ENCODE data around the gene DRC7. TPM values are rescaled to one million over a fixed set of nuclear protein-coding genes. Genes with fewer than 3 reads are reported as not detected.

DRC7 gene
- total RNA-seq, 1 experiment from 2014 or later, result not detected

DNA sequence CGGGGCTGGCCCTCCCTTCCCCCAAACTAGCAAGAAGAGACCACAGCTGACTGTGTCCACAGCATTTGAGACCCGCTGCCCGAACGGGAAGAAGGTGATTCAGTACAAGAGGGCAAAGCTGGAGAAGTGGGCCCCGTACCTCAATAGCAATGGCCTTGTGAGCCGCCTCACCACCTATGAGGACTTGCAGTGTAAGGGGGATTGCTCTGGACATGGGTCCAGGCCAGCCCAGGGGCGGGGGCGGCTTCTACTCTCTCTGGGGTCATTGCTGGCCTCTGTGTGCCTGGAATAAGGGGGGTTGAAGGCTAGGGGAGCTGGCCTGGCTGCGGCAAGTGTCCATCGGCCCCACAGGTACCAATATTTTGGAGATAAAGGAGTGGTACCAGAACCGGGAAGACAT is 28.0 kb downstream of the DRC7 start:
- POLR2A ChIA-PET, result no interaction called here
- H3K4me3 Mint-ChIP-seq, result no peak overlapping the region
- TF ChIP-seq HMGA2 (CRISPR knock-in tag; IDR thresholded peaks at IDR 0.05) (no peak), ETV6 (CRISPR knock-in tag; IDR thresholded peaks at IDR 0.05) (no peak), CREB1 (CRISPR knock-in tag; IDR thresholded peaks at IDR 0.05) (no peak), ZNF281 (CRISPR knock-in tag; IDR thresholded peaks at IDR 0.05) (no peak), TEAD1 (CRISPR knock-in tag; IDR thresholded peaks at IDR 0.05) (no peak), FOXK1 (CRISPR knock-in tag; IDR thresholded peaks at IDR 0.05) (no peak), TCF7 (CRISPR knock-in tag; IDR thresholded peaks at IDR 0.05; ENCODE audit: low read depth) (no peak), NR2C2 (CRISPR knock-in tag; IDR thresholded peaks at IDR 0.05) (no peak)
- TF ChIP-seq, protein P1, sequence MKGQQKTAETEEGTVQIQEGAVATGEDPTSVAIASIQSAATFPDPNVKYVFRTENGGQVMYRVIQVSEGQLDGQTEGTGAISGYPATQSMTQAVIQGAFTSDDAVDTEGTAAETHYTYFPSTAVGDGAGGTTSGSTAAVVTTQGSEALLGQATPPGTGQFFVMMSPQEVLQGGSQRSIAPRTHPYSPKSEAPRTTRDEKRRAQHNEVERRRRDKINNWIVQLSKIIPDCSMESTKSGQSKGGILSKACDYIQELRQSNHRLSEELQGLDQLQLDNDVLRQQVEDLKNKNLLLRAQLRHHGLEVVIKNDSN (CRISPR knock-in tag; IDR thresholded peaks at IDR 0.05), result no peak
- H3K4me1 Mint-ChIP-seq, result no peaks in the 10 kb centered on the region
- H3K27ac Mint-ChIP-seq, result no peak overlapping the region
- H3K36me3 Mint-ChIP-seq, result no peaks in the 10 kb centered on the region
- no peak for DNase-seq (ENCODE audit: low spot score)
- H3K9me3 Mint-ChIP-seq, result no peaks in the 10 kb centered on the region
- no peaks in the 10 kb centered on the region for H3K27me3 Mint-ChIP-seq (ENCODE audit: low read depth)
- ATAC-seq, result no peak
- CTCF ChIA-PET, result no interaction called here

DNA sequence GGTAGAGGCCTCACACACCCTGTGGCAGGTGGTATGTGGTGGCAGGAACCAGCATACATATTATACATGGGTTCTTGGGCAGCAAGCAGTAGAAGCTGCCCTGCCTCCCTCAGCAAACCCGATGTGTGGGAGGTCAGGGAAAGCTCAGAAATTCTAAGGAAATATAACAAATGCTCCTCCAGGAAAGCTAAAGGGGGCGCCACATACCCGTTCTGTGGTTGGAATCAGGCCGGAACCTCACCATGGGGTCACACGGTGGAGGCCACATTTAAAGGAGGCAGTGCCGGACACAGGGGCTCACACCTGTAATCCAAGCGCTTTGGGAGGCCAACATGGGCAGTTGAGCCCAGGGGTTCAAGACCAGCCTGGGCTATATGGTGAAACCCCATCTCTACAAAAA is 28.6 kb downstream of the DRC7 start:
- Mint-ChIP-seq H3K4me1 (no peaks in the 10 kb centered on the region), H3K27ac (no peak overlapping the region), H3K9me3 (no peaks in the 10 kb centered on the region), H3K27me3 (ENCODE audit: low read depth) (no peaks in the 10 kb centered on the region), H3K36me3 (no peaks in the 10 kb centered on the region), H3K4me3 (no peak overlapping the region)
- DNase-seq (ENCODE audit: low spot score), result no peak
- TF ChIP-seq RORB (CRISPR knock-in tag; IDR thresholded peaks at IDR 0.05) (no peak), TCF7 (CRISPR knock-in tag; IDR thresholded peaks at IDR 0.05; ENCODE audit: low read depth) (no peak), ZNF512 (CRISPR knock-in tag; IDR thresholded peaks at IDR 0.05; ENCODE audit: borderline replicate concordance) (no peak), FOXK1 (CRISPR knock-in tag; IDR thresholded peaks at IDR 0.05) (no peak), ATF2 (CRISPR knock-in tag; IDR thresholded peaks at IDR 0.05; ENCODE audit: borderline replicate concordance, low read depth) (no peak), SMAD4 (CRISPR knock-in tag; IDR thresholded peaks at IDR 0.05) (no peak), CTCF (IDR thresholded peaks at IDR 0.05) (no peak), NFYB (CRISPR knock-in tag; conservative IDR thresholded peaks at IDR 0.05; ENCODE audit: low read depth) (no peak), ZBTB21 (CRISPR knock-in tag; IDR thresholded peaks at IDR 0.05; ENCODE audit: borderline replicate concordance) (no peak), IRF2 (CRISPR knock-in tag; IDR thresholded peaks at IDR 0.05; ENCODE audit: borderline replicate concordance, low read depth) (no peak), E2F1 (CRISPR knock-in tag; IDR thresholded peaks at IDR 0.05) (no peak), CREM (CRISPR knock-in tag; IDR thresholded peaks at IDR 0.05) (no peak)
- TF ChIP-seq, protein P2, sequence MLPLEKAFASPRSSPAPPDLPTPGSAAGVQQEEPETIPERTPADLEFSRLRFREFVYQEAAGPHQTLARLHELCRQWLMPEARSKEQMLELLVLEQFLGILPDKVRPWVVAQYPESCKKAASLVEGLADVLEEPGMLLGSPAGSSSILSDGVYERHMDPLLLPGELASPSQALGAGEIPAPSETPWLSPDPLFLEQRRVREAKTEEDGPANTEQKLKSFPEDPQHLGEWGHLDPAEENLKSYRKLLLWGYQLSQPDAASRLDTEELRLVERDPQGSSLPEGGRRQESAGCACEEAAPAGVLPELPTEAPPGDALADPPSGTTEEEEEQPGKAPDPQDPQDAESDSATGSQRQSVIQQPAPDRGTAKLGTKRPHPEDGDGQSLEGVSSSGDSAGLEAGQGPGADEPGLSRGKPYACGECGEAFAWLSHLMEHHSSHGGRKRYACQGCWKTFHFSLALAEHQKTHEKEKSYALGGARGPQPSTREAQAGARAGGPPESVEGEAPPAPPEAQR (CRISPR knock-in tag; IDR thresholded peaks at IDR 0.05), result no peak
- TF ChIP-seq, protein P3, sequence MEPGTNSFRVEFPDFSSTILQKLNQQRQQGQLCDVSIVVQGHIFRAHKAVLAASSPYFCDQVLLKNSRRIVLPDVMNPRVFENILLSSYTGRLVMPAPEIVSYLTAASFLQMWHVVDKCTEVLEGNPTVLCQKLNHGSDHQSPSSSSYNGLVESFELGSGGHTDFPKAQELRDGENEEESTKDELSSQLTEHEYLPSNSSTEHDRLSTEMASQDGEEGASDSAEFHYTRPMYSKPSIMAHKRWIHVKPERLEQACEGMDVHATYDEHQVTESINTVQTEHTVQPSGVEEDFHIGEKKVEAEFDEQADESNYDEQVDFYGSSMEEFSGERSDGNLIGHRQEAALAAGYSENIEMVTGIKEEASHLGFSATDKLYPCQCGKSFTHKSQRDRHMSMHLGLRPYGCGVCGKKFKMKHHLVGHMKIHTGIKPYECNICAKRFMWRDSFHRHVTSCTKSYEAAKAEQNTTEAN (CRISPR knock-in tag; IDR thresholded peaks at IDR 0.05), result no peak
- ATAC-seq, result no peak
- CTCF ChIA-PET, result no interaction called here
- POLR2A ChIA-PET, result no interaction called here

Data from WTC11 (cell line).